DND-41 (cell line): ENCODE results near the gene NDUFS6.

Experiments
- ATAC-seq: fragments of 200-7000 bp; cut with Tn5 transposase; 3 replicates; pipeline ENCODE4 v1.9.1; 2021; ENCODE audit warnings: low read depth; ENCODE audit not compliant: insufficient read depth
- DNase-seq: peaks from one replicate; pipeline ENCODE4 v3.0.0-alpha.2; 2020
- H2AFZ ChIP-seq: 2 replicates; pipeline ENCODE4 v1.6.0; 2012; ENCODE audit warnings: low read depth, low read length
- H3K27ac ChIP-seq: 2 replicates; pipeline ENCODE4 v1.5.1; 2012; ENCODE audit warnings: low read length, inconsistent platforms
- H3K27me3 ChIP-seq: fragments of 200-600 bp; sonication (generic); 2 replicates; pipeline ENCODE4 v1.6.0; 2012; ENCODE audit warnings: low read length, mild to moderate bottlenecking, inconsistent platforms; ENCODE audit not compliant: insufficient read depth, poor library complexity
- H3K36me3 ChIP-seq: 2 replicates; pipeline ENCODE4 v1.5.1; 2012; ENCODE audit warnings: low read length, inconsistent platforms; ENCODE audit not compliant: insufficient read depth
- H3K4me1 ChIP-seq: 2 replicates; pipeline ENCODE4 v1.5.1; 2012; ENCODE audit warnings: mild to moderate bottlenecking, low read length; ENCODE audit not compliant: insufficient read depth
- H3K4me2 ChIP-seq: 2 replicates; pipeline ENCODE4 v1.6.0; 2012; ENCODE audit warnings: mild to moderate bottlenecking, moderate library complexity, low read length, inconsistent platforms; ENCODE audit not compliant: insufficient read depth
- H3K4me3 ChIP-seq, 2 experiments: fragments of 200-600 bp in 1 of 2; shearing (Covaris generic) in 1 of 2; 2 replicates each; pipeline ENCODE4 v1.5.1; 2012 to 2016; ENCODE audit warnings: inconsistent platforms in 2 of 2, low read length in 2 of 2, mild to moderate bottlenecking in 2 of 2, low read depth in 1 of 2, moderate library complexity in 1 of 2
- H3K79me2 ChIP-seq: 2 replicates; pipeline ENCODE4 v1.6.0; 2012; ENCODE audit warnings: low read length, inconsistent platforms; ENCODE audit not compliant: insufficient read depth
- H3K9ac ChIP-seq: 2 replicates; pipeline ENCODE4 v1.6.0; 2012; ENCODE audit warnings: low read depth, mild to moderate bottlenecking, inconsistent platforms, low read length, moderate library complexity
- H3K9me3 ChIP-seq: 2 replicates; pipeline ENCODE4 v1.5.1; 2012; ENCODE audit warnings: low read length, moderate library complexity, mild to moderate bottlenecking, inconsistent platforms; ENCODE audit not compliant: insufficient read depth, severe bottlenecking
- H4K20me1 ChIP-seq: 2 replicates; pipeline ENCODE4 v1.6.0; 2012; ENCODE audit warnings: low read length; ENCODE audit not compliant: insufficient read depth
- CTCF ChIP-seq: IDR thresholded peaks from 2 replicates; pipeline ENCODE4 v1.5.1; 2012; ENCODE audit warnings: borderline replicate concordance, low read length, moderate library complexity, mild to moderate bottlenecking; ENCODE audit not compliant: poor library complexity, severe bottlenecking; ENCODE audit errors: extremely low read depth
- EZH2 ChIP-seq: IDR thresholded peaks from 3 replicates; pipeline ENCODE4 v1.6.1; 2012; ENCODE audit warnings: borderline replicate concordance, low read depth, mild to moderate bottlenecking, moderate library complexity, low read length, inconsistent platforms; ENCODE audit not compliant: severe bottlenecking

Gene NDUFS6

DNA sequence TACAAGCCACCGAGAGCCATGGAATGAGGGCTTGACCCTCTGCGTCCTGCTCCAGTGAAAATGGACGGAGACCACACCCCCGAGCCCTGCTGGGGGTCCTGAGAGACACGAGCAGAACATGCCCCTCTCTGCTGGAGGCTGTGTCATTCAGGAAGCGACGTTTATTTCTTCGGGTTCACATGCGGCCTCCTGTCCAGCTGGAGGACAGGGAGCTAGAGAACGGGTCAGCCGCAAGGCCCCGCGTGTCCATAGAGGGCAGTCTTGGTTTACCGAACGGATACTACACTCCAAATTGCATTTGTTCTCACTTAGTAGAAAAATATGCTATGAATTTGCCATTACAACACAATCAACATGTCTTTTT is 37.7 kb upstream of the NDUFS6 start:
- Histone ChIP-seq H3K9me3 (peaks cover 2% of the 10 kb centered on the region), H3K4me2 (no peak overlapping the region), H3K9ac (no peak overlapping the region), H3K36me3 (no peaks in the 10 kb centered on the region), H3K27ac (no peak overlapping the region), H2AFZ (no peak overlapping the region), H3K4me3 (no peak overlapping the region), H3K4me1 (no peaks in the 10 kb centered on the region), H3K79me2 (no peaks in the 10 kb centered on the region), H4K20me1 (no peaks in the 10 kb centered on the region), H3K27me3 (no peaks in the 10 kb centered on the region)
- no peak for TF ChIP-seq EZH2
- TF ChIP-seq CTCF = peak; percentile 52
- DNase-seq = no peak
- ATAC-seq = no peak

DNA sequence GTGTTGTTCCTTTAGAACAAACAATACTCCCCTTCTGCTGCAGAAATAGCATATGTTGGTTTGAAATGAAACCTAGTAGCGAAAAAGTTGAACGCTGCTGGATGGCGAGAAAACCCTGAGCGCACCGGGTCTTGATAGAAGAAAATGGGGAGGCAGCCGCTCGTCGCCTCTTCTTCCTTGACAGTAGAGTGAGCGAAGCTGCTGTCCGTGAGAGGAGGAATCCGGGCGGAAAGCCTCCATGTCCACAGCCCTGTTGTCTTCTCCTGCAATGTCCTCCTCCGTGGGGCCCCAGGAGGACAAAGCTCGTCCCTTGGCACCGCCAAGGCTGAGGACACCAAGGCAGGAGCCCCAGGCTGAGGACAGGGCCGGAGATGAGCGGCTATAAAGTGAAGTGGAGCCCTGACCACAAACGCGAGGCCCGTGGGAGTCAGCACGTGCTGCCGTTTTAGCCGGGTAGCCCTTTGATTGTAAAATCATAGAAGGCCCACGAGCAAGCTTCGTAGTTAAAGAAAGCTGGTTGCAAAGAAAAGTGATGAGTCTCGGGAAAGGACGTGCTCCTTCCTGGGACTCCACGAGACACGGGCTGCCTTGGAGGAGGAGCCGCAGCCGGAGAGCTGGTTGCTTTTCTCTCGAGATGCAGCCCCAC is 37.1 kb upstream of the NDUFS6 start:
- no peak for ATAC-seq
- Histone ChIP-seq H3K4me2 (no peak overlapping the region), H4K20me1 (no peaks in the 10 kb centered on the region), H2AFZ (no peak overlapping the region), H3K36me3 (no peaks in the 10 kb centered on the region), H3K9ac (no peak overlapping the region), H3K79me2 (no peaks in the 10 kb centered on the region), H3K4me3 (no peak overlapping the region), H3K9me3 (no peaks in the 10 kb centered on the region), H3K4me1 (no peaks in the 10 kb centered on the region), H3K27me3 (no peaks in the 10 kb centered on the region), H3K27ac (no peak overlapping the region)
- no peak for DNase-seq
- TF ChIP-seq CTCF = no peak
- TF ChIP-seq EZH2 = no peak

GRCh38 chr5:1764606-1764960 is 36.6 kb upstream of the NDUFS6 start:
- Histone ChIP-seq H3K27ac (no peak overlapping the region), H3K79me2 (no peaks in the 10 kb centered on the region), H3K9me3 (no peaks in the 10 kb centered on the region), H3K4me1 (no peaks in the 10 kb centered on the region), H3K36me3 (no peaks in the 10 kb centered on the region), H3K4me2 (no peak overlapping the region), H4K20me1 (no peaks in the 10 kb centered on the region), H3K9ac (no peak overlapping the region), H2AFZ (no peak overlapping the region), H3K27me3 (no peaks in the 10 kb centered on the region), H3K4me3 (no peak overlapping the region)
- ATAC-seq = no peak
- TF ChIP-seq CTCF (no peak), EZH2 (no peak)
- DNase-seq = no peak
